Measurements from ENCODE around the gene TPPP.

- no peak for TF ChIP-seq EZH2 (IDR thresholded peaks at IDR 0.05; ENCODE audit: insufficient read depth, poor library complexity, severe bottlenecking)
- TF ChIP-seq EZH2phosphoT487 (IDR thresholded peaks at IDR 0.05; ENCODE audit: insufficient read depth, low read depth) = no peak
These were observed 23.2 kb downstream of the TPPP start for GRCh38 chr5:669842-670395.

All from GM23248 (cell line).